Trophoblast cell (in vitro differentiated cells and primary cell): ENCODE measurements around the gene FAM240A.

Source experiments
- DNase-seq, 2 donors: peaks; one replicate each; pipeline ENCODE4 v3.0.0-alpha.2; 2016
- H2AFZ ChIP-seq: 2 replicates; pipeline ENCODE4 v1.6.1; 2013; ENCODE audit warnings: low read length, moderate library complexity, mild to moderate bottlenecking; ENCODE audit not compliant: insufficient read depth, poor library complexity
- H2AK5ac ChIP-seq: 2 replicates; pipeline ENCODE4 v1.6.1; 2013; ENCODE audit warnings: mild to moderate bottlenecking, low read length
- H2BK120ac ChIP-seq: 2 replicates; pipeline ENCODE4 v1.6.1; 2013; ENCODE audit warnings: low read length, mild to moderate bottlenecking, moderate library complexity; ENCODE audit not compliant: insufficient read depth, poor library complexity
- H2BK12ac ChIP-seq: 2 replicates; pipeline ENCODE4 v1.6.1; 2013; ENCODE audit warnings: mild to moderate bottlenecking, low read length, moderate library complexity
- H2BK5ac ChIP-seq: 2 replicates; pipeline ENCODE4 v1.6.1; 2013; ENCODE audit warnings: low read length, low read depth, moderate library complexity, mild to moderate bottlenecking; ENCODE audit not compliant: poor library complexity
- H3K14ac ChIP-seq: 2 replicates; pipeline ENCODE4 v1.6.1; 2013; ENCODE audit warnings: mild to moderate bottlenecking, low read length
- H3K18ac ChIP-seq: 2 replicates; pipeline ENCODE4 v1.6.1; 2013; ENCODE audit warnings: mild to moderate bottlenecking, low read length
- H3K23ac ChIP-seq: 2 replicates; pipeline ENCODE4 v1.6.1; 2013; ENCODE audit warnings: low read length
- H3K27ac ChIP-seq: 2 replicates; pipeline ENCODE4 v1.5.1; 2013; ENCODE audit warnings: low read depth, mild to moderate bottlenecking, inconsistent platforms, low read length, moderate library complexity
- H3K27me3 ChIP-seq: 2 replicates; pipeline ENCODE4 v1.6.1; 2013; ENCODE audit warnings: inconsistent platforms, mild to moderate bottlenecking, low read length, moderate library complexity; ENCODE audit not compliant: insufficient read depth
- H3K36me3 ChIP-seq, 2 experiments: 1 replicate in 1 of 2; 2 replicates in 1 of 2; pipeline ENCODE4 v1.6.1; 2013; ENCODE audit warnings: low read length in 2 of 2, mild to moderate bottlenecking in 2 of 2, moderate library complexity in 1 of 2; ENCODE audit not compliant: insufficient read depth in 2 of 2, control insufficient read depth in 1 of 2
- H3K4ac ChIP-seq: 2 replicates; pipeline ENCODE4 v1.6.1; 2013; ENCODE audit warnings: low read depth, mild to moderate bottlenecking, low read length, moderate library complexity
- H3K4me1 ChIP-seq, 2 experiments: 1 replicate in 1 of 2; 2 replicates in 1 of 2; pipeline ENCODE4 v1.6.1; 2013; ENCODE audit warnings: low read length in 2 of 2, mild to moderate bottlenecking in 2 of 2, moderate library complexity in 1 of 2; ENCODE audit not compliant: insufficient read depth in 2 of 2, control insufficient read depth in 1 of 2
- H3K4me2 ChIP-seq: 2 replicates; pipeline ENCODE4 v1.6.1; 2013; ENCODE audit warnings: inconsistent platforms, mild to moderate bottlenecking, low read length, moderate library complexity
- H3K4me3 ChIP-seq: 2 replicates; pipeline ENCODE4 v1.5.1; 2013; ENCODE audit warnings: mild to moderate bottlenecking, low read depth, low read length, inconsistent platforms
- H3K79me1 ChIP-seq: one replicate; pipeline ENCODE4 v1.6.1; 2013; ENCODE audit warnings: low read length
- H3K79me2 ChIP-seq: 2 replicates; pipeline ENCODE4 v1.6.1; 2013; ENCODE audit warnings: low read length, mild to moderate bottlenecking; ENCODE audit not compliant: control insufficient read depth, insufficient read depth, poor library complexity
- H3K9ac ChIP-seq: 2 replicates; pipeline ENCODE4 v1.6.1; 2013; ENCODE audit warnings: mild to moderate bottlenecking, low read length
- H3K9me3 ChIP-seq: 2 replicates; pipeline ENCODE4 v1.6.1; 2013; ENCODE audit warnings: low read depth, mild to moderate bottlenecking, control low read depth, inconsistent platforms, low read length; ENCODE audit not compliant: insufficient read depth
- H4K12ac ChIP-seq: 2 replicates; pipeline ENCODE4 v1.6.1; 2013; ENCODE audit warnings: low read depth, mild to moderate bottlenecking, low read length, moderate library complexity
- H4K8ac ChIP-seq: 2 replicates; pipeline ENCODE4 v1.6.1; 2013; ENCODE audit warnings: low read depth, mild to moderate bottlenecking, low read length, moderate library complexity
- H4K91ac ChIP-seq: one replicate; pipeline ENCODE4 v1.6.1; 2013; ENCODE audit warnings: low read depth, mild to moderate bottlenecking, low read length, moderate library complexity
- WGBS: extraction: QIAGEN DNeasy Blood & Tissue Kit; methylation state at CpG from one replicate; pipeline ENCODE4 v1.1.7; 2013; ENCODE audit warnings: missing lambda C conversion rate; ENCODE audit not compliant: insufficient read length, insufficient coverage; ENCODE audit errors: extremely low coverage; 5-methylcytosine and 5-hydroxymethylcytosine counted together

FAM240A gene

DNA sequence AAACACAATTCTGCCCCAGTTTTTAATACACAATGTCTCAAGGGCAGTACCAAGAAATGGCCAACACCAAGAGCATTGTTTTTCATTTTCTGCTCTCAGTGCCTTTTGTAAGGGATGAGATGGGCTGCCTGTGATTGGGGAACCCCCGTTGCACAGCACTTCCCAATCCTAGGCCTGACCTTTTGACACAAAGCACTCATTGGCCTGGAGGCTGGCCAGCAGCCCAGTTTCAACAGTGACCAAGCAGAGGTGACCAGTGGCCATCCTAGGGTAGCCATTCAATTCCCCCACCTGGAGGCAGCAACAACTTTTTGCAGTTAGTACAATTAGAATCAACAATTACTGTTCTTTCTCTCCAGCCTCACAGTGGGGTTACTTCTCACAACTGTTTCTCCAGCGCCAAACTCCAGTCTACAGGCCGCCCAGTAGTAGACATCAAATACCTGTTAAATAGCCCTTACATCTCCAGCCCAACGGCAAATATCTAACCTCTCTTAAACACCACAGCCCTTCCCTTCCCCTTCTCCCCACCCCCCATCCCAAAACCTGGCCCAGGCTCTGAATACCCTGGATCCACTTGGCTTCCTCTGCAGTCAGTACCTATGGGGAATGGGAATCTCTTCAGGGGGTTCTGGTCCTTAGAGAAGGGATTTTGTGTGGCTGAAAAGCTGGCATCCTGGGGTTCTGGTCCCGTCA is 37.3 kb upstream of the FAM240A start:
- no peak overlapping the region for H3K27ac ChIP-seq
- no peak overlapping the region for H3K23ac ChIP-seq
- H2BK120ac ChIP-seq, result no peak overlapping the region
- no peak overlapping the region for H3K4me3 ChIP-seq
- H3K14ac ChIP-seq, result no peak overlapping the region
- H3K79me2 ChIP-seq, result no peaks in the 10 kb centered on the region
- H4K91ac ChIP-seq, result no peak overlapping the region
- no peak overlapping the region for H2AFZ ChIP-seq
- no peak overlapping the region for H3K4ac ChIP-seq
- no peak overlapping the region for H3K4me2 ChIP-seq
- no peak overlapping the region for H2AK5ac ChIP-seq
- peaks cover 2% of the 10 kb centered on the region for H3K9me3 ChIP-seq
- no peak overlapping the region for H2BK5ac ChIP-seq
- H4K12ac ChIP-seq, result no peak overlapping the region
- peaks cover 7 to 12% of the 10 kb centered on the region in 2 experiments for H3K4me1 ChIP-seq
- no peak for DNase-seq
- no peak overlapping the region for H2BK12ac ChIP-seq
- no CpG with 5 or more reads among the region's 5 CpGs for WGBS
- H3K79me1 ChIP-seq, result peaks cover 1% of the 10 kb centered on the region
- peaks cover 6% of the 10 kb centered on the region for H3K27me3 ChIP-seq
- no peak overlapping the region for H3K18ac ChIP-seq
- no peaks in the 10 kb centered on the region for H3K36me3 ChIP-seq
- no peak overlapping the region for H4K8ac ChIP-seq
- no peak overlapping the region for H3K9ac ChIP-seq

- no peak overlapping the region for H4K12ac ChIP-seq
- no peak overlapping the region for H2AFZ ChIP-seq
- H3K9me3 ChIP-seq, result peaks cover 2% of the 10 kb centered on the region
- no peak overlapping the region for H2BK120ac ChIP-seq
- H3K79me2 ChIP-seq, result no peaks in the 10 kb centered on the region
- no peak overlapping the region for H3K27ac ChIP-seq
- no peak overlapping the region for H3K14ac ChIP-seq
- H3K4me3 ChIP-seq, result no peak overlapping the region
- no peak overlapping the region for H2BK5ac ChIP-seq
- H2BK12ac ChIP-seq, result no peak overlapping the region
- H3K79me1 ChIP-seq, result peaks cover 1% of the 10 kb centered on the region
- DNase-seq, result no peak
- H3K9ac ChIP-seq, result no peak overlapping the region
- H3K18ac ChIP-seq, result no peak overlapping the region
- H4K8ac ChIP-seq, result no peak overlapping the region
- no peak overlapping the region for H4K91ac ChIP-seq
- WGBS, result no CpG with 5 or more reads among the region's 11 CpGs
- H2AK5ac ChIP-seq, result no peak overlapping the region
- no peak overlapping the region for H3K4me2 ChIP-seq
- no peaks in the 10 kb centered on the region for H3K36me3 ChIP-seq
- no peak overlapping the region for H3K23ac ChIP-seq
- no peak overlapping the region for H3K4ac ChIP-seq
- peaks cover 6% of the 10 kb centered on the region for H3K27me3 ChIP-seq
- H3K4me1 ChIP-seq, result peaks cover 7 to 12% of the 10 kb centered on the region in 2 experiments
Measured at GRCh38 chr3:46575577-46576222, 36.6 kb upstream of the FAM240A start.

- Histone ChIP-seq H3K79me2 (no peaks in the 10 kb centered on the region), H3K14ac (no peak overlapping the region), H2AFZ (no peak overlapping the region), H4K91ac (no peak overlapping the region), H3K4me3 (no peak overlapping the region), H4K8ac (no peak overlapping the region), H3K18ac (no peak overlapping the region), H3K79me1 (peaks cover 1% of the 10 kb centered on the region), H3K9ac (no peak overlapping the region), H2BK5ac (no peak overlapping the region), H3K4ac (no peak overlapping the region), H3K27ac (no peak overlapping the region), H2AK5ac (no peak overlapping the region), H3K4me1 (peaks cover 7 to 12% of the 10 kb centered on the region in 2 experiments), H4K12ac (no peak overlapping the region), H2BK120ac (no peak overlapping the region), H3K23ac (no peak overlapping the region), H3K9me3 (peaks cover 2% of the 10 kb centered on the region), H3K27me3 (peaks cover 6% of the 10 kb centered on the region), H2BK12ac (no peak overlapping the region), H3K36me3 (no peaks in the 10 kb centered on the region), H3K4me2 (peak overlapping the region; percentile 55)
- no peak for DNase-seq
- WGBS, result no CpG with 5 or more reads among the region's 10 CpGs
Measured at GRCh38 chr3:46576386-46576785, 35.9 kb upstream of the FAM240A start.

GRCh38 chr3:46576879-46577278 is 35.4 kb upstream of the FAM240A start:
- Histone ChIP-seq H2AK5ac (no peak overlapping the region), H3K4me1 (peaks cover 7 to 12% of the 10 kb centered on the region in 2 experiments), H3K79me2 (no peaks in the 10 kb centered on the region), H3K36me3 (no peaks in the 10 kb centered on the region), H3K4me3 (no peak overlapping the region), H2BK120ac (no peak overlapping the region), H4K12ac (no peak overlapping the region), H3K27me3 (peaks cover 6% of the 10 kb centered on the region), H2BK5ac (peak overlapping the region; percentile 28), H3K79me1 (peaks cover 1% of the 10 kb centered on the region), H3K4ac (peak overlapping the region; percentile 17), H2AFZ (peak overlapping the region; percentile 70), H3K23ac (no peak overlapping the region), H3K18ac (no peak overlapping the region), H4K8ac (peak overlapping the region; percentile 34), H4K91ac (no peak overlapping the region), H3K9ac (peak overlapping the region; percentile 12), H3K4me2 (peak overlapping the region; percentile 55), H2BK12ac (no peak overlapping the region), H3K14ac (no peak overlapping the region), H3K9me3 (peaks cover 2% of the 10 kb centered on the region), H3K27ac (no peak overlapping the region)
- no peak for DNase-seq
- no CpG with 5 or more reads among the region's 21 CpGs for WGBS
